SW 1271 (cell line): Measurements from ENCODE around the gene MAG.

Experiments
- DNase-seq, 2 experiments: peaks; one replicate each; lab custom pipeline; 2025; lab: John Stamatoyannopoulos, UW

MAG gene

DNA sequence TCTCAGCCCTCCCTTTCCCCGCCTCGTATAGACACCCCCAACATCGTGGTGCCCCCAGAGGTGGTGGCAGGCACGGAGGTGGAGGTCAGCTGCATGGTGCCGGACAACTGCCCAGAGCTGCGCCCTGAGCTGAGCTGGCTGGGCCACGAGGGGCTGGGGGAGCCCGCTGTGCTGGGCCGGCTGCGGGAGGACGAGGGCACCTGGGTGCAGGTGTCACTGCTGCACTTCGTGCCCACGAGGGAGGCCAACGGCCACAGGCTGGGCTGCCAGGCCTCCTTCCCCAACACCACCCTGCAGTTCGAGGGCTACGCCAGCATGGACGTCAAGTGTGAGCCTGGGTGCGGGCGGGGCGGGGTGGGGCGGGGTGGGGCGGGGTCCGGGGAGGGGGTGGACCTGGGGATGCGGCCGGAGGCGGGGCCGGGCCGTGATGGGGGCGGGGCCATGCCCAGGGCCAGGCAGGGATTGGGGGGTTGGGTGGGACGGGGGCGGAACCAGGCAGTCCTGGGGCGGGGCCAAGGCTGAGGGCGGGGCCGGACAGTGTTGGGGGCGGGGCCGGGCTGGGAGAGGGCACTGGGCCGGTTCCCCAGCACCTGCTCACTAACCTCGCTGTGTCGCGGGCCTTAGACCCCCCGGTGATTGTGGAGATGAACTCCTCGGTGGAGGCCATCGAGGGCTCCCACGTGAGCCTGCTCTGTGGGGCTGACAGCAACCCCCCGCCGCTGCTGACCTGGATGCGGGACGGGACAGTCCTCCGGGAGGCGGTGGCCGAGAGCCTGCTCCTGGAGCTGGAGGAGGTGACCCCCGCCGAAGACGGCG lies 7.8 kb downstream of the MAG start:
- no peak for DNase-seq

GRCh38 chr19:35300339-35300649 lies 8.3 kb downstream of the MAG start:
- DNase-seq = no peak

- no peak for DNase-seq
Observed at GRCh38 chr19:35301961-35302360, 10.0 kb downstream of the MAG start.

DNA sequence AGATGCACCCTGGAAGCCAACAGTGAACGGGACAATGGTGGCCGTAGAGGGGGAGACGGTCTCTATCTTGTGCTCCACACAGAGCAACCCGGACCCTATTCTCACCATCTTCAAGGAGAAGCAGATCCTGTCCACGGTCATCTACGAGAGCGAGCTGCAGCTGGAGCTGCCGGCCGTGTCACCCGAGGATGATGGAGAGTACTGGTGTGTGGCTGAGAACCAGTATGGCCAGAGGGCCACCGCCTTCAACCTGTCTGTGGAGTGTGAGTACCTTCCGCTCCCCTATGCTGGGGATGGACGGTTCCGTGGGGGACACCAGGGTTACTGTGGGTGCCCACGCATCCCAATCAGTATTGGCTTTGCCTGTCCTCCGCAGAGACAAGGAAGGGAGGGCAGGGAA lies 10.5 kb downstream of the MAG start:
- DNase-seq = no peak

GRCh38 chr19:35303357-35303915 lies 11.5 kb downstream of the MAG start:
- DNase-seq = no peak

- no peak for DNase-seq
Observed at GRCh38 chr19:35304036-35304435, 12.1 kb downstream of the MAG start.

DNA sequence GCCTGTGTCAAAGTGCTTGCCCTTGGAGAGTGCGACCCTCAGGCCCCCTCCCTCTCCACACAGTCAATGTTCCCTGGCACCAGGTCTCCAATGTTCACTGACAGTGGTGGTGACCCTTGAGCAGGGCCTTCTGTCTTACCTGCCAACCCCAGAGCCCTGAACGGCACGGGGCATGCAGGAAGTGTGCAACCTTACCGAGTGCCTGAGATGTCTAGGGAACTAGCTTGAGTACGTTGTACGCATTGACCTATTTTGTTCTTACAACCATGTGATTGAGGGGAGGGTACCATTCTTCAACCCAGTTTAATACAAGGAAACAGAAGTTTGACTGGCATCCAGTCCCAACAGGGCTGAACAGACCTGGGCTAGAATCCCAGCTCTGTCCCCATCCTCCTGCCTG lies 13.2 kb downstream of the MAG start:
- DNase-seq = no peak

- DNase-seq = no peak
Observed at GRCh38 chr19:35306473-35307246, 14.7 kb downstream of the MAG start.

- no peak for DNase-seq
Observed at GRCh38 chr19:35307931-35308330, 16.0 kb downstream of the MAG start.

GRCh38 chr19:35308910-35309309 lies 16.9 kb downstream of the MAG start:
- no peak for DNase-seq

DNA sequence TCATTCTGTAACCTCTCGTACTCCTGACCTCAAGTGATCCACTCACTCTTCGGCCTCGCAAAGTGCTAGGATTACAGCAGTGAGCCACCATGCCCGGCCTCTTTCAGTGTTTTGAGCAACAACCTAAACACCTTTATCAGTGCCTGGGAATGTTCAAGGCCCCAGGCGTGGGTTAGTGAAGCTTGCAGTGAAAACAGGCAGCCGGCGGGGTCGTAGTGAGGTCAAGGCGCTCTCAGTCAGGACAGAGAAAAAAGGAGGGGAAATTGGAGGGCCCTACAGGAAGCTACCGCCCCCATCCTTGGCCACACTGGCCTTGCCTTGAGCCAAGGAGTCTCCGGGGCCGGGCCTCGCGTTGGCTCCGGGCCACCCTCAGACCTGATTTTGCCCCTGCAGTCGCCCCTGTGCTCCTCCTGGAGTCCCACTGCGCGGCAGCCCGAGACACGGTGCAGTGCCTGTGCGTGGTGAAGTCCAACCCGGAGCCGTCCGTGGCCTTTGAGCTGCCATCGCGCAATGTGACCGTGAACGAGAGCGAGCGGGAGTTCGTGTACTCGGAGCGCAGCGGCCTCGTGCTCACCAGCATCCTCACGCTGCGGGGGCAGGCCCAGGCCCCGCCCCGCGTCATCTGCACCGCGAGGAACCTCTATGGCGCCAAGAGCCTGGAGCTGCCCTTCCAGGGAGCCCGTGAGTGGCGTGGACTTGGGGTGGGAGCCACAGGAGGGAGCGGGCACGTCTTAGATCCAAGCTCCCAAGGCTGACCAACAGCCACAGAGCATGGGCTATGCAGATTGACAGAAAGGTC lies 17.7 kb downstream of the MAG start:
- DNase-seq = no peak

GRCh38 chr19:35310331-35310730 lies 18.4 kb downstream of the MAG start:
- no peak for DNase-seq

GRCh38 chr19:35310811-35311465 lies 19.0 kb downstream of the MAG start:
- no peak for DNase-seq

DNA sequence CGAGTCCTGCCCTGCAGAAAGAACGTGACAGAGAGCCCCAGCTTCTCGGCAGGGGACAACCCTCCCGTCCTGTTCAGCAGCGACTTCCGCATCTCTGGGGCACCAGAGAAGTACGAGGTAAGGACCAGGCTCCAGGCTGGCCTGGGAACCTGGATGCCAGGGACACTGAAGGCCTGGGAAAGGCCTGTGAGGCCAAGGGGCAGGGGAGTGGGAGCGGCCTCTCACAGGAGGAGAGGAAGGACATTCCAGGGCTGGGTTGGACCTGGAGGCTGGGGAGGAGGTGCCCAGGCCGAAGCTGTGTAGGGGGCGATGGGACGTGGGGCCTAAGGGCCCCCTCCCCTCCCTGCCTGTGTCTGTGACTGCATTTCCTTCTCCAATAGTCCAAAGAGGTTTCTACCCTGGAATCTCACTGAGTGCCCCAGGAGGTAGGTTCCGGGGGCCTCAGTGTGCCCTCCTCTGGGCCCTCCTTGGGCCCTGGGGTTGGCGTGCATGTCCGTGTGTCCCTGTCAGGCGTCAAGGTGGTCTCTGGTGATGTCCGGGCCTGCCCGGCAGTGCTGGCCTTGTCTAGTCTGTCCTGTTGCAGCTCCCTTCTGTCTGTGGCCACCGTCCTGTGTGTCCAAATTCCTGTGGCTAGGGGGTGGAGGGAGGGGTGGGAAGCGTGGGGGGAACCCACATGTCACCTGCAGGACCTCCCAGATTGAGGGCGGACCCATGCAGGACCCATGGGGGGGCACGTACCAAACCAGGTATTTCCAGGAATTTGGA lies 20.1 kb downstream of the MAG start:
- DNase-seq = no peak

DNA sequence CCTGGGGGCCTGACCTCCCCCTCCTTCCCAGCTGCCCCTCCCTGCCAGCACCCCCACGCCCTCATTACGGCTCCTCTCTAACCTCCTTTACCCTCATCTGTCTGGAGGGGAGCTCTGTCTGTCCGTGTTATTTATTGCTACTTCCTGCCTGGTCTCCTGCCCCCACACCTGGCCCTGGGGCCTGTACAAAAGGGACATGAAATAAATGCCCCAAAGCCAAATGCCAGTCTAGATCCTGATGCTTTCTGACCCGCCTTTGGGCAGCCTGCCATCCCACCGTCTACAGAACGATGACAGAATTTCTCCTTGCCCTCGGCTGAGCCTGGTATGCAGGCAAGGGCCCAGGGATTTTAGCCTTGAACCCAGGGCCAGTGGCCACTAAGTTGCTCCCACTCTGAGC lies 21.6 kb downstream of the MAG start:
- no peak for DNase-seq

DNA sequence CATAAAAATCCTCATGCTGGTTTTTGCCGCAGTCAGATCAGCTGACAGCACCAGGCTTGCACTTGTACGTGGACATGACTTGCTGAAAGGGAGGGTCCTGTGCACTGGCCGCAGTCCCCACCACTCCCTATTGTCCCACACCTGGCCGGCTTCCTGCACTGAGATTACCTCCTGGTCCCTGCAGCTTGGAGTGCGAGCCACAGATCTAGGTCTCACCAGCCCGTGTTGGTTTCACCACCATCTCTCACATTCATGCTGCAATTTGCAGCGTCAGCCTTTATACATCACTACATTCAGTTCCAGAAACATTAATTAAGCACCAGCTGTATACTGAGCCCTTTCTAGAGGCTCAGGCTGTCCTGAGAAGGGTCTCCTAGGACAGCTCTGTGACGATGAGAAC lies 22.1 kb downstream of the MAG start:
- no peak for DNase-seq

DNA sequence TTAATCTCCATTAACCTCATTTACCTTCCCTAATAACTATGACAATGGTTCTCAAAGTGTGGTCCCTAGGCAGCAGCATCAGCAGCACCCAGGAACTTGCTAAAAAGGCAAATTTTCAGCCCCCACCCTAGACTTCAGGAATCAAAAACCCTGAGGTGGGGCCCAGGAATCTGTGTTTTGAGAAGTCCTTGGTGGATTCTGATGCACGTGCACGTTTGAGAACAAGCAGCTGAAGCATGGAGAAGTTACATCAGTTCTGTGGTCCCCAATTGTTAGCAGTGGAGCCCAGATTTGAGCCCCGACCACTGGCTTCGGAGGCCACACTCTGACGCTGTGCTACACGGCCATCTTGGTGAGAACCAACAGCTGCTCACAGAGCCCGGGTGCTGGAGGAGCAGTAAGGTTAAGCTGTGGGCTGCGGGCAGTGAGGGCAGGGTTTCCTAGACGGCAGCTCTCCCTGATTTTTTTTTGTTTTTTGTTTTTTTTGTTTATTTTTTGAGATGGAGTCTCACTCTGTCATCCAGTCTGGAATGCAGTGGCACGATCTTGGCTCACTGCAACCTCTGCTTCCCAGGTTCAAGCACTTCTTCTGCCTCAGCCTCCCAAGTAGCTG lies 23.0 kb downstream of the MAG start:
- no peak for DNase-seq

- DNase-seq = no peak
Observed at GRCh38 chr19:35315883-35316282, 23.9 kb downstream of the MAG start.

DNA sequence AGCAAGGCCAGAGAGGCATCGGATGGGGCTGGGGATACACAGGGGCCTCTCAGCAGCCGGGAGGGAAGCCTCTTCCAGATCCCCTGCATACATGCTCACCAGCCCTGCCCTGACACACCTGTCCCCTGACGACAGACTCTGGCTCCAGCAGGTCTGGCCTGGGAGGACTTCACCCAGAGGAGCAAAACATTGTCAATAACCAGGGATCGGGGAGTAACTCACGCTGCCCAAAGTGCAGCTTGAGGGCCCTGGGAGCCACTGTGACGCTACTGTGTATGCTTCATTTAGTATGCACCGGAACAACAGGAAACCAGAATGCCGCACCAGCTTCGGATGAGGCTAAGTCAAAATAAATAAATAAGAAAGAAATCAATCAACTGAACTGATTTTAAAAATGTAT lies 24.6 kb downstream of the MAG start:
- DNase-seq = no peak

- DNase-seq = no peak
Observed at GRCh38 chr19:35317464-35318043, 25.6 kb downstream of the MAG start.
